T-cell (primary cell): ENCODE measurements around the gene ALOX15. TPM values are rescaled to one million over a fixed set of nuclear protein-coding genes. Genes with fewer than 3 reads are reported as not detected.
"Not testable (repeated sequence)": the region's sequence is repeated elsewhere in the genome, so short reads cannot be mapped to it uniquely, and the experiment has no call there.

Source experiments
- ATAC-seq, 4 experiments: fragments of 200-7000 bp in 3 of 4; fragments of 150-1000 bp in 1 of 4; cut with Tn5 transposase; replicated peaks in 1 of 4; 1 replicate in 3 of 4; 2 replicates in 1 of 4; pipeline ENCODE4 v1.10.0; 2021; ENCODE audit warnings: moderate library complexity in 3 of 4, mild to moderate bottlenecking in 2 of 4, moderate number of reproducible peaks in 1 of 4
- CTCF ChIA-PET, 2 donors: fragments of 300-600 bp; sonication (Branson Sonifier 250); formaldehyde crosslinking; loops; one replicate each; lab custom pipeline; 2022; ENCODE audit warnings: antibody characterized with exemption in 2 of 2; lab: Charles Lee
- POLR2A ChIA-PET, 2 donors: fragments of 300-600 bp; sonication (Branson Sonifier 250); formaldehyde crosslinking; loops; one replicate each; lab custom pipeline; 2022; ENCODE audit warnings: antibody characterized with exemption in 2 of 2; lab: Charles Lee
- DNase-seq, 35 experiments: peaks; one replicate each; pipeline versions ENCODE4 v3.0.0 to v3.0.0-alpha.2; 2013 to 2023
- H3K27ac ChIP-seq: one replicate; pipeline ENCODE4 v1.5.1; 2013; ENCODE audit warnings: low read length
- H3K27me3 ChIP-seq, 2 experiments: replicated peaks in 1 of 2; 1 replicate in 1 of 2; 2 replicates in 1 of 2; pipeline versions ENCODE4 v1.6.1 to v1.7.0; 2013; ENCODE audit warnings: low read length in 1 of 2, mixed read lengths in 1 of 2; ENCODE audit not compliant: control insufficient read depth in 2 of 2, insufficient read depth in 2 of 2; ENCODE audit errors: extremely low read depth in 1 of 2
- H3K36me3 ChIP-seq, 2 donors: 1 replicate in 1 of 2; 2 replicates in 1 of 2; pipeline versions ENCODE4 v1.6.1 to v1.7.0; 2013; ENCODE audit warnings: low read length in 1 of 2; ENCODE audit not compliant: control insufficient read depth in 2 of 2, insufficient read depth in 1 of 2; ENCODE audit errors: extremely low read depth in 1 of 2
- H3K4me1 ChIP-seq, 2 experiments: 1 replicate in 1 of 2; 2 replicates in 1 of 2; pipeline versions ENCODE4 v1.6.1 to v1.7.0; 2013; ENCODE audit warnings: low read length in 2 of 2, mixed read lengths in 1 of 2; ENCODE audit not compliant: insufficient read depth in 2 of 2, control insufficient read depth in 1 of 2; ENCODE audit errors: extremely low read depth in 1 of 2
- H3K4me3 ChIP-seq, 2 donors: 1 replicate in 1 of 2; 2 replicates in 1 of 2; pipeline versions ENCODE4 v1.5.1 to v1.7.0; 2013; ENCODE audit warnings: mild to moderate bottlenecking in 2 of 2, low read length in 1 of 2, moderate library complexity in 1 of 2; ENCODE audit not compliant: control insufficient read depth in 1 of 2; ENCODE audit errors: extremely low read depth in 1 of 2
- H3K9me3 ChIP-seq: 2 replicates; pipeline ENCODE4 v1.7.0; 2013
- H3K27ac Mint-ChIP-seq, 2 donors: one replicate each; pipeline ENCODE4 v1.8.0; 2020 to 2021; ENCODE audit warnings: mild to moderate bottlenecking in 2 of 2, mixed read lengths in 2 of 2
- H3K27me3 Mint-ChIP-seq, 2 donors: one replicate each; pipeline ENCODE4 v1.8.0; 2021 to 2022; ENCODE audit warnings: mixed read lengths in 2 of 2
- H3K36me3 Mint-ChIP-seq: one replicate; pipeline ENCODE4 v1.8.0; 2021; ENCODE audit warnings: mixed read lengths
- H3K4me1 Mint-ChIP-seq, 3 donors: one replicate each; pipeline ENCODE4 v1.8.0; 2020 to 2022; ENCODE audit warnings: mixed read lengths in 3 of 3, mild to moderate bottlenecking in 1 of 3
- H3K4me3 Mint-ChIP-seq, 3 donors: one replicate each; pipeline ENCODE4 v1.8.0; 2020 to 2022; ENCODE audit warnings: mild to moderate bottlenecking in 3 of 3, mixed read lengths in 3 of 3, moderate library complexity in 3 of 3
- H3K9me3 Mint-ChIP-seq, 3 donors: one replicate each; pipeline ENCODE4 v1.8.0; 2020 to 2022; ENCODE audit warnings: mixed read lengths in 3 of 3
- WGBS: methylation state at CpG from one replicate; pipeline ENCODE4 v1.1.5; 2013; ENCODE audit warnings: missing lambda C conversion rate; ENCODE audit not compliant: insufficient coverage; 5-methylcytosine and 5-hydroxymethylcytosine counted together
- total RNA-seq, 35 experiments: library from RNA in 6 of 35; stranded (reverse) in 6 of 35; fragments of 120-200 nt in 1 of 35; gene quantifications; one replicate each; pipeline versions ENCODE4 v1.2.1 to v1.2.4 and lab custom pipeline; 2013 to 2026

ALOX15 gene
- total RNA-seq, 5 donors from 2014 or later (not counting 1 experiment from before 2014, with no cell fraction given) = 0.13 TPM; not detected in 4

DNA sequence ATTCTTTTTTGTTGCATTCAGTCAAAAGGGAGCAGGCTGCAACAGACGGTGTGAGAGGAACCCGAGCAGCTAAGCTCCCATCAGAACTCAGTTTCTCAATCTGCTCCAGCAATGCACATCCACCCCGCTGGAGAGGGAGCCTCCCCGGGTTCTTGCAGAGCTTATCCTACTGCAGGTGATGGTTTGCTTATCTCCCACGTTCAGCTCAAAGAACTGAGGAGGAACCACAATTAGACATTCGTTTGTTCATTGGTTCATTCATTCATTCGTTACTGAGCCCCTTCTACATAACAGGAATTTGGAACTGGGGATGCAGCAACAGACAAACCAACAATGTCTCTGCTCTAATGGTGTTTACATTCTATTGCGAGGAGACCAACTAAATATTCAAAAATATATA, 22.2 kb upstream of the ALOX15 start:
- no peaks in the 10 kb centered on the region for H3K9me3 Mint-ChIP-seq
- peaks cover 3 to 4% of the 10 kb centered on the region in 2 donors for H3K27me3 Mint-ChIP-seq
- no peaks in the 10 kb centered on the region for H3K36me3 Mint-ChIP-seq
- CTCF ChIA-PET = no interaction called here
- Histone ChIP-seq H3K4me3 (no peak overlapping the region), H3K36me3 (no peaks in the 10 kb centered on the region), H3K27ac (no peak overlapping the region), H3K9me3 (no peaks in the 10 kb centered on the region), H3K27me3 (peaks cover 0 to 8% of the 10 kb centered on the region in 2 experiments), H3K4me1 (no peaks in the 10 kb centered on the region)
- POLR2A ChIA-PET = interaction anchor here in 1 of 2 donors (0.5 kb wide), 1 partner anchor 92 kb away, joined by 4 read pairs; no protein-coding TSS in a partner anchor
- ATAC-seq (no peak), DNase-seq (no peak)
- 54% methylated on average over 4 of the region's 8 CpGs for WGBS
- no peak overlapping the region for H3K27ac Mint-ChIP-seq
- peaks cover 0 to 4% (median 3%) of the 10 kb centered on the region in 3 donors for H3K4me1 Mint-ChIP-seq
- H3K4me3 Mint-ChIP-seq = no peak overlapping the region

DNA sequence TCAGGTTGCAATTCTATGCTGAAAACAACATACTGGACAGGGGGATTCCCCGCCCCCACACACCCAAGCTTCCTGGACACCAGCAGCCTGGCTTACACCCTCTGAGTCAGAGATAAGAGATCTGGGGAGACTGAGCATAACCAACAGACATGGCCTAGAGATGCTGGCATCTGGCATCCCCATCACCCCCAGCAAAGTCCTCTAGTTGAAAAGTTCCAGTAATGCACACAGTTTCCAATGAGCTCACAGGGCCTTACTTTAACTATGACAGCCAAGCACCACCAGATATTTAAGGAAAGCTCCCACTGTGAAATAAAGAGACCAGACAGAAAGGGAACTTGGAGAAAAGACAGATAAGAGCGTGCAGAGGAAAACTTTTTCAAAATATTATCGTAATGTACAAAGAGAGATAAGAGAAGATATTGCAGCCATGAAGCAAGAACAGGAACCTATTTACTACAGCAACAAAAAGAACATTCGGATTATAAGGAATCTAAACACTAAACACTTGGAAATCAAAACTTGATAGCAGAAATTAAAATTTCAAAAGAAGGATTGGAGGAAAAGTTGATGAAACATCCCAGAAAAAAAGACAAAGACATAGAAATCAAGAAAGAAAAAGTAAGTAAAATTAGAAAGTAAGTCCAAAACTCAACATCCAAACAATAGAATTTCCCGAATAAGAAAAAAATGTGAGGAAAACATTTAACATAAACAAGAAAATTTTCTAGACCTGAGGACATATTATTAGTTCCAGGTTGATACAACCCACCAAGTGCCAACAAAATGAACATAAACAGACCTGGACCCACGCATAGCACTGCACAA, 17.2 kb upstream of the ALOX15 start:
- Mint-ChIP-seq H3K4me3 (no peak overlapping the region), H3K4me1 (peaks cover 0 to 4% (median 3%) of the 10 kb centered on the region in 3 donors), H3K27me3 (peaks cover 0 to 11% of the 10 kb centered on the region in 2 donors), H3K36me3 (no peaks in the 10 kb centered on the region), H3K27ac (no peak overlapping the region), H3K9me3 (no peaks in the 10 kb centered on the region)
- H3K4me3 ChIP-seq = no peak overlapping the region
- H3K4me1 ChIP-seq = no peaks in the 10 kb centered on the region
- ATAC-seq (no peak), DNase-seq (no peak)
- H3K36me3 ChIP-seq = no peaks in the 10 kb centered on the region
- ChIA-PET POLR2A (no interaction called here), CTCF (interaction anchor here in 1 of 2 donors (0.6 kb wide), 1 partner anchor 12 kb away, joined by 3 read pairs; no protein-coding TSS in a partner anchor)
- H3K27ac ChIP-seq = no peak overlapping the region
- H3K27me3 ChIP-seq = peaks cover 0 to 11% of the 10 kb centered on the region in 2 experiments
- WGBS = no CpG with 5 or more reads among the region's 6 CpGs
- H3K9me3 ChIP-seq = no peaks in the 10 kb centered on the region

DNA sequence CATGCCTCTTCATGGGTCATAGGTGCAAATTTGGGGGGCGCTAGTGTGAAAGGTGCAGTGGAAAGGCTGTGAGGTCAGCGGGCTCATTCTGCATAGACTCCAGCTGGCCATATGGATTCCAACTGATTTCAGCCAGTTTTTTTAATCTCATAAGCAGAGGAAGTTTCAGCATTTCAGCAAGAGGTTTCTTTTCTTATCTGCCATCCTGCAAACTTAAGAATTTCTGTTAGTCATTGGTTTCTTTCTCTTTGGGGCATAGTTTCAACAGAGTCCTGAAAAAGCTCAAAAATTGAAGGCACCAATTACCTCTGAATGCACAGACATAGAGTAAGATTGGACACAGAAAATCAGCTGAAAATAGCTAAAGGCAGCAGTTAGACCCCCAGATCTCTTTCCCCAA, 16.2 kb upstream of the ALOX15 start:
- DNase-seq = no peak
- no peak for ATAC-seq
- peaks cover 0 to 9% of the 10 kb centered on the region in 2 experiments for H3K27me3 ChIP-seq
- ChIA-PET CTCF (no interaction called here), POLR2A (no interaction called here)
- WGBS = 83% methylated on average over 1 of the region's 2 CpGs
- no peak overlapping the region for H3K27ac ChIP-seq
- Mint-ChIP-seq H3K27ac (no peak overlapping the region), H3K36me3 (no peaks in the 10 kb centered on the region), H3K4me1 (peaks cover 0 to 4% (median 3%) of the 10 kb centered on the region in 3 donors), H3K9me3 (no peaks in the 10 kb centered on the region), H3K27me3 (peaks cover 0 to 13% of the 10 kb centered on the region in 2 donors), H3K4me3 (no peak overlapping the region)
- H3K4me3 ChIP-seq = no peak overlapping the region
- H3K4me1 ChIP-seq = no peaks in the 10 kb centered on the region
- no peaks in the 10 kb centered on the region for H3K9me3 ChIP-seq
- H3K36me3 ChIP-seq = no peaks in the 10 kb centered on the region

DNA sequence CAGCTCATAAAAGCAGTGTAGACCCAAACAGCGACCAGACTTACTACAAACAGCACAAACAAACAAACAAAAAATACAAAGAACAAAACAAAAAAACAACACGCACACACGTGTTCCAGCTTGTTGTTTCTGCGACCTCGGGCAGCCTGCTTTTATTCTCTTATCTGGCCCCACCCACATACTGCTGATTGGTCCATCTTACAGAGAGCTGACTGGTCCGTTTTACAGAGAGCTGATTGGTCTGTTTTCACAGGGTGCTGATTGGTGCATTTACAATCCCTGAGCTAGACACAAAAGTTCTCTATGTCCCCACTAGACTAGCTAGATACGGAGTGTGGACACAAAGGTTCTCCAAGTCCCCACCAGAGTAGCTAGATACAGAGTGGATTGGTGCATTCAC, 14.5 kb upstream of the ALOX15 start:
- H3K36me3 Mint-ChIP-seq, H3K4me1 ChIP-seq, H3K4me3 ChIP-seq, POLR2A ChIA-PET, H3K36me3 ChIP-seq, H3K27ac Mint-ChIP-seq, H3K4me1 Mint-ChIP-seq, ATAC-seq, DNase-seq, H3K27ac ChIP-seq, H3K9me3 ChIP-seq, H3K4me3 Mint-ChIP-seq, H3K9me3 Mint-ChIP-seq: not testable (repeated sequence)
- peaks cover 5 to 23% of the 10 kb centered on the region in 2 donors for H3K27me3 Mint-ChIP-seq
- CTCF ChIA-PET = interaction anchor here in 1 of 2 donors (0.6 kb wide), 1 partner anchor 622 kb away, joined by 3 read pairs; no protein-coding TSS in a partner anchor
- H3K27me3 ChIP-seq = peaks cover 0 to 20% of the 10 kb centered on the region in 2 experiments
- 94% methylated on average over 5 of the region's 7 CpGs for WGBS

DNA sequence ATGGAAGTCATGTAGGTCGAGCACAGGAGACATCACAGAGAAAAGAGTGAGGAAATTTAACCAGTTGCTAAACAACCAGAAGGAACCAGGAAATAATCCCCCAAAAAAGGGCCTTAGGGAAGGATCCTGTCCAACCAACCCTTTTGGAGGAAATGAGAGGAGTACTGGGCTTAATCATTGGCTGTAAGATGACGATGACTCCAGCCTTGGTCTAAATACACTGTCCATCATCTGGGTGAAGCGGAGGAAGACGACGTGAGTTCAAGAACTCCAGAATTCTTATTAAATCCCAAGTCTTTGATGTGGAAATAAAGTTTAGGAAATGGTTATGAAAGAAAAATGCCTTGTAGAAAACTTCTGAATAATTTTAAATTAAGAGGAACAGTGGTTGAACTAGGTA, 11.5 kb upstream of the ALOX15 start:
- no CpG with 5 or more reads among the region's 5 CpGs for WGBS
- CTCF ChIA-PET = interaction anchor here in 1 of 2 donors (1.2 kb wide), 1 partner anchor 28 kb away, joined by 4 read pairs; no protein-coding TSS in a partner anchor

DNA sequence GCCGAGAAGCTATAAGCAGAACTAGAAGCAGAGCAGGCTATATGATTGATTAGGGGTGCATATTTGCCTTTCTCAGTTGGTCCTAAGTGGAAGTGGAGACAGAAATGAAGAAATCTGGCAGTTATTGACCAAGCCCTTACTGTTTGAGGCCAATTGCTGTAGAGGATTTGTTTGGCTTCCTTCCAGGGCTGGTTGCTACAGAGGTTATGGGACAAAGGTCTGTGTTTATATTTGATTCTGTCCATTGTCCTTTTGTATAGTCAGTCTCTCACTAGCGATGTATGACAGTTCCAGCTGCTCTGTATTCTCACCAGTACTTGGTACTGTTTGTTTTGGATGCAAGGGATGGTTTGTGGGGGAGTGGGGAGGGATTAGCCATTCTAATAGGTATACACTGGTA, 7.3 kb upstream of the ALOX15 start:
- DNase-seq = no peak
- Histone ChIP-seq H3K4me3 (no peak overlapping the region), H3K36me3 (no peaks in the 10 kb centered on the region), H3K27ac (no peak overlapping the region), H3K9me3 (no peaks in the 10 kb centered on the region), H3K27me3 (peaks cover under 1 to 25% of the 10 kb centered on the region in 2 experiments), H3K4me1 (no peaks in the 10 kb centered on the region)
- Mint-ChIP-seq H3K9me3 (no peaks in the 10 kb centered on the region), H3K36me3 (no peaks in the 10 kb centered on the region), H3K27ac (no peak overlapping the region), H3K27me3 (peaks cover 34 to 53% of the 10 kb centered on the region in 2 donors), H3K4me1 (no peaks in the 10 kb centered on the region), H3K4me3 (no peak overlapping the region)
- no peak for ATAC-seq
- ChIA-PET CTCF (no interaction called here), POLR2A (no interaction called here)
- WGBS = 83% methylated on average over 2 of the region's 2 CpGs

More for the DNA sequence above, 11.5 kb upstream of the ALOX15 start:
- DNase-seq (no peak), ATAC-seq (no peak)
- Histone ChIP-seq H3K27me3 (peaks cover 0 to 20% of the 10 kb centered on the region in 2 experiments), H3K9me3 (no peaks in the 10 kb centered on the region), H3K4me1 (no peaks in the 10 kb centered on the region), H3K4me3 (no peak overlapping the region), H3K36me3 (no peaks in the 10 kb centered on the region), H3K27ac (no peak overlapping the region)
- POLR2A ChIA-PET = no interaction called here
- H3K4me1 Mint-ChIP-seq = no peaks in the 10 kb centered on the region
- H3K9me3 Mint-ChIP-seq = no peaks in the 10 kb centered on the region
- no peak overlapping the region for H3K4me3 Mint-ChIP-seq
- no peak overlapping the region for H3K27ac Mint-ChIP-seq
- H3K36me3 Mint-ChIP-seq = no peaks in the 10 kb centered on the region
- peaks cover 14 to 29% of the 10 kb centered on the region in 2 donors for H3K27me3 Mint-ChIP-seq
